Peyer's patch (tissue), 4 donors: ENCODE data around the gene ADGRG1. TPM values are rescaled to one million over a fixed set of nuclear protein-coding genes. Genes with fewer than 3 reads are reported as not detected.

Source experiments
- DNase-seq, 3 donors: peaks; one replicate each; pipeline ENCODE4 v3.0.0-alpha.2; 2017 to 2019
- H3K27ac ChIP-seq, 4 donors: fragments of 200-600 bp; sonication (generic); one replicate each; pipeline ENCODE4 v1.5.1; 2016 to 2019
- H3K27me3 ChIP-seq, 2 donors: fragments of 200-600 bp; sonication (generic); one replicate each; pipeline ENCODE4 v1.5.1; 2019
- H3K36me3 ChIP-seq, 3 donors: fragments of 200-600 bp; sonication (generic); one replicate each; pipeline ENCODE4 v1.5.1; 2016 to 2019
- H3K4me1 ChIP-seq, 4 donors: fragments of 200-600 bp; sonication (generic); one replicate each; pipeline ENCODE4 v1.5.1; 2016 to 2019
- H3K4me3 ChIP-seq, 4 donors: fragments of 200-600 bp; sonication (generic); 1 replicate in 3 of 4; 2 replicates in 1 of 4; pipeline ENCODE4 v1.5.1; 2016 to 2019; ENCODE audit warnings: mild to moderate bottlenecking in 1 of 4
- H3K9me3 ChIP-seq, 4 donors: fragments of 200-600 bp; sonication (generic); one replicate each; pipeline ENCODE4 v1.5.1; 2016 to 2019; ENCODE audit warnings: mild to moderate bottlenecking in 1 of 4
- CTCF ChIP-seq, 6 experiments: fragments of 450-650 bp in 4 of 6; fragments of 200-600 bp in 2 of 6; sonication (generic) in 1 of 6; IDR thresholded peaks; one replicate each; pipeline ENCODE4 v1.5.1; 2017 to 2019; ENCODE audit warnings: antibody characterized with exemption in 6 of 6, mild to moderate bottlenecking in 3 of 6, moderate library complexity in 1 of 6
- POLR2A ChIP-seq, 2 donors: fragments of 450-650 bp; IDR thresholded peaks; one replicate each; pipeline ENCODE4 v1.5.1; 2017; ENCODE audit warnings: antibody characterized with exemption in 2 of 2, mild to moderate bottlenecking in 2 of 2, moderate library complexity in 2 of 2
- total RNA-seq, 4 donors: library from RNA; depleted of rRNA; stranded (reverse); fragments of >200 nt; gene quantifications; one replicate each; pipeline ENCODE4 v1.1.0, GENCODE V29; 2016

Gene ADGRG1
- total RNA-seq, 4 donors from 2014 or later = 12.8 to 50.3 (median 34.7) TPM

GRCh38 chr16:57619133-57619605, 9.3 kb upstream of the ADGRG1 start:
- peak in 1 of 3 donors; percentile 37 for DNase-seq
- Histone ChIP-seq H3K27ac (peak overlapping the region in 2 of 4 donors; percentile 70 to 87), H3K9me3 (no peaks in the 10 kb centered on the region), H3K4me1 (peaks cover 0 to 34% (median 0%) of the 10 kb centered on the region in 4 donors), H3K27me3 (no peaks in the 10 kb centered on the region), H3K4me3 (no peak overlapping the region), H3K36me3 (no peaks in the 10 kb centered on the region)
- no peak for TF ChIP-seq CTCF (IDR thresholded peaks at IDR 0.05)
- TF ChIP-seq POLR2A (IDR thresholded peaks at IDR 0.05) = no peak

GRCh38 chr16:57619606-57620334, 8.7 kb upstream of the ADGRG1 start:
- TF ChIP-seq POLR2A (IDR thresholded peaks at IDR 0.05) (peak; percentile 36 to 62), CTCF (IDR thresholded peaks at IDR 0.05) (no peak)
- H3K9me3 ChIP-seq = no peaks in the 10 kb centered on the region
- peak in 2 of 3 donors; percentile 70 to 79 for DNase-seq
- no peaks in the 10 kb centered on the region for H3K36me3 ChIP-seq
- H3K27ac ChIP-seq = peak overlapping the region in 3 of 4 donors; percentile 59 to 87 (median 70)
- peaks cover 0 to 34% (median 0%) of the 10 kb centered on the region in 4 donors for H3K4me1 ChIP-seq
- H3K27me3 ChIP-seq = no peaks in the 10 kb centered on the region
- H3K4me3 ChIP-seq = peak overlapping the region in 2 of 4 donors; percentile 37 to 39

GRCh38 chr16:57620335-57621231, 7.8 kb upstream of the ADGRG1 start:
- peak overlapping the region in 2 of 4 donors; percentile 37 to 39 for H3K4me3 ChIP-seq
- peak in 1 of 3 donors; percentile 66 for DNase-seq
- H3K36me3 ChIP-seq = no peaks in the 10 kb centered on the region
- H3K9me3 ChIP-seq = no peaks in the 10 kb centered on the region
- peaks cover 0 to 34% (median 0%) of the 10 kb centered on the region in 4 donors for H3K4me1 ChIP-seq
- H3K27me3 ChIP-seq = no peaks in the 10 kb centered on the region
- no peak for TF ChIP-seq POLR2A (IDR thresholded peaks at IDR 0.05)
- TF ChIP-seq CTCF (IDR thresholded peaks at IDR 0.05) = no peak
- H3K27ac ChIP-seq = peak overlapping the region in 3 of 4 donors; percentile 59 to 87 (median 70)

GRCh38 chr16:57621521-57622271, 6.7 kb upstream of the ADGRG1 start:
- no peaks in the 10 kb centered on the region for H3K9me3 ChIP-seq
- no peaks in the 10 kb centered on the region for H3K27me3 ChIP-seq
- no peak overlapping the region for H3K4me3 ChIP-seq
- DNase-seq = peak in 1 of 3 donors; percentile 39
- TF ChIP-seq POLR2A (IDR thresholded peaks at IDR 0.05) = no peak
- no peak for TF ChIP-seq CTCF (IDR thresholded peaks at IDR 0.05)
- peaks cover 0 to 34% (median 0%) of the 10 kb centered on the region in 4 donors for H3K4me1 ChIP-seq
- H3K27ac ChIP-seq = peak overlapping the region in 1 of 4 donors; percentile 87
- no peaks in the 10 kb centered on the region for H3K36me3 ChIP-seq
